ENCODE measurements around the gene UQCRQ.

The UQCRQ gene

GRCh38 chr5:132871459-132872284 lies 5.2 kb downstream of the UQCRQ start:
- DNase-seq: no peak

- DNase-seq: no peak
These were observed 6.3 kb downstream of the UQCRQ start for GRCh38 chr5:132872788-132873118.

- no peak for DNase-seq
These were observed 6.9 kb downstream of the UQCRQ start, which contains the start of gene LEAP2 for GRCh38 chr5:132873119-132873929. Gene LEAP2, plus strand, starts transcription at chr5:132873668. Its CDS starts 27 bp downstream, at chr5:132873695.

- no peak for DNase-seq
These were observed 7.5 kb downstream of the UQCRQ start for GRCh38 chr5:132873930-132874271.

DNA sequence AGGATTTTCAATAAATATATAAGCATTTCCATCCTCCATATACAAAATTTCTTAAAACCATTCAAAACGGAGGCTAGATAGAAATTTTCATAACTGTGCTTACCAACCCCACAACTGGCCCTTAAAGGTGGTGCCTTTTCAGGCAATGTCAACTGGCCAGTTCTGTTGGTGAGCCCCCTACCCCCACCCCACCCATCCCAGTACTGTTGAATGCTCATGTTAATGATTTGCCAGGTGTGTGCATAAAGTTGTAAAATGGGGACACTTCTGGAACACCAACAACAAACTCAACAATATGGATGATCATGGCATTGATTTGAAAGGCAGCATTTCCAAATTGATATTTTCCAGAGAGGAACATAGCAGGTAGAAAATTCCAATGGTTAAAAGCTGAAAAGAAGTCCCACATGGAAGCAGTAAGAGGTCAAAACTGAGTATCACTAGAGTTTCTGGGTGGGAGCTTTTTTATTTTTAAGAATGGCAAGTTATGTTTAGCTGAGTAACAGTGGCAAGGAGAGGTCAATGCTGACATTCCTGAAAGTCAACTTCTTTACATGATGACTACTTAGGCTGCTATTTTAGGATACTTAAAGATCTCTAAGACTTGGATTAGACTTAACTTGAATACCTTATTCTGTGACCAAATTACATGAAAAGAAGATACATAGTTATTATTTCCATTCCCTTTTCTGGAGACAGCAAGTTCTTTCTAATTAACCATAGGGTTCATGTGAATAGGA lies 9.7 kb downstream of the UQCRQ start:
- no peak for DNase-seq

DNA sequence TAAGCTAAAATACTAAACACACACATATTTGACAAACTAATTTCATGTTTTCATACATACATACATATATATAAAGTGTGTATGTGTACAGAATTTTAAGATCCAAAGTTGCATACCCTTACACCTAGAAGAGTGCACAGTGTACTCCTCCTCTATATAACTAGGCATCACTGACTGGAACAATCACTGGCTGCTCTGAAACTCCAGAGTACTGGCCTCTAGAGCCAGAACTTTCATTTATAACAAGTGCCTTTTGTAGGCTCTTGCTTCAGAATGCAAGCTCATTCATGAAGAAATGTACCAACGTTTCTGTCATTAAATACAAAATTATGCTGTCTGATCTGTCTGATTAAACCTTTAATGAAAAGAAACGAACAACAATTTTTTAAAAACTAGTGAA lies 11.0 kb downstream of the UQCRQ start:
- DNase-seq: no peak

DNA sequence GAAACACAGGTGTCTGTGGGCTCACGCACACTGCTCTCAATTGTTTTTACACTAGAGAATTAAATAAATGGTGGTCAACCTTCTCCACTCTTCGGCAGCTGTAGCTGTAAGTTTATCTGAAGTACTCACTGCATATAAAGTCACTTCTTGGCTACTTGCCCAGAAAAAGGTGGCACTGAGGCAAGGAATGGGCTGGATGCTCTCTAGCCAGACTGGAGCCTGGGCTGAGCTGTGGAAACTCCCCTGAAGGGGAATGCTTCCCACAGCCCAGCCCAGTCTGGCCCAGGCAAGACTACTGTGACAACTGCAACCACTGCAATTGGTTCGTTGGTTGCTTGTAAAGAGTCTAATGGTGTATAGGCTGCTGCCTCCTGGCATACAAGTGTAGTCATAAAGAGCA lies 11.5 kb downstream of the UQCRQ start:
- no peak for DNase-seq

- DNase-seq: no peak
These were observed 16.9 kb downstream of the UQCRQ start for GRCh38 chr5:132883261-132883834.

DNA sequence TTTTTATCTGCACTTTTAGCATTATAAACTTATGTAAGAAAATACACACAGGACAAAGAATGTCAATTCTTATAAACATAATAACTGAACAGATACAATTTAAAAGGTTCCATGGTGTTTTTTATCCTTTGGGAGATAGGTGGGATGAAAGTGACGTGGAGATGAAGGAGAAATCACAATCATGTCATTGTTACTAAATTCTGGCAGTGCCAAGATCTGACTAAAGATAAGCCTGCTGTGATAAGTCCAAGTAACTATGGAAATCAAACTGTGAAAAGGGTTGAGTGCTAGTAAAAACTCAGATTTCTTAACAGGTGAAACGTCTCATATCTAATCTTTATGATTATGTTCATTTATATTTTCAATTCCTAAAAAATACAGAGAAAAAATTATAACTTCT lies 18.1 kb downstream of the UQCRQ start:
- no peak for DNase-seq

- no peak for DNase-seq
These were observed 19.8 kb downstream of the UQCRQ start for GRCh38 chr5:132886064-132886823.

DNA sequence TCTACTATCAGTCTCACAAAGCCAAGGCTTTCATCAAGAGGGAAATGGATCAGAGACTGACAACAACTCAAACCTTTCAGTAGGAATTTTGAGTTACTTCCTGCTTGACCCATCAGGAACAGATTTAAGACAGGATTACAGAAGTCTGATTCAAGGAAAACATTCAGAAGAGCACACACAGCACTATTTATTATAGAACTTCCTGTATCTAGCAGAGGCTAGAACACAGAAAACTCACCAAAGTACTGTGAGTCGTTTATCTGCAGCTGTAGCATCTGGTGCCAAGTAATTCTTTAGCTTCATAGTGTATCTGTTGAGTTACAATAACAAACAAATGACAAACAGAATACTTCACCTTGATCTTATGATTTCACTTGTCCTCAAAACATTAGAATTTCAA lies 20.8 kb downstream of the UQCRQ start:
- DNase-seq: no peak

- no peak for DNase-seq
These were observed 23.1 kb downstream of the UQCRQ start for GRCh38 chr5:132889501-132889900.

- DNase-seq: no peak
These were observed 24.4 kb downstream of the UQCRQ start for GRCh38 chr5:132890817-132891216.

- DNase-seq: no peak
These were observed 29.4 kb downstream of the UQCRQ start for GRCh38 chr5:132895719-132896305.

- no peak for DNase-seq
These were observed 30.2 kb downstream of the UQCRQ start for GRCh38 chr5:132896685-132897084.

DNA sequence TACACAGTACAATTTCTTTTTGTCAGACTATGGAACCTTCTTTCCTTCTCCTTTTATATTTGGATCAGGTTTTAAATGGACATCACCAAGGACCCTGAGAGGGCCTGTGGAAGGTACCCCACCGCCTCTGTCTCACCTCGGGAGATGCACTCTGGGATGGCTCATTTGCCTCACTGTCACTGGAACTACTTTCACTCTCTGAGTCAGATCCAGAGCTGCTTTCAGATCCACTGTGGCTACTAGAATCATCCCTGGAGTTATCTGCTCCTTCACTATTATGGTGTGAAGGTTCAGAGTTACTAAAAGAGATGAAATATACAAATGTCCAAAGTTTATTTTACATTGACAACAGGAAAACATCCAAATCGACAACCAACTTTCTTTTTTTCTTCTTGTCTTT lies 31.7 kb downstream of the UQCRQ start:
- no peak for DNase-seq

GRCh38 chr5:132901036-132901435 lies 34.6 kb downstream of the UQCRQ start:
- DNase-seq: no peak

GRCh38 chr5:132901730-132902129 lies 35.3 kb downstream of the UQCRQ start:
- DNase-seq: no peak

GRCh38 chr5:132905938-132906337 lies 39.5 kb downstream of the UQCRQ start:
- DNase-seq: no peak

- no peak for DNase-seq
These were observed 40.7 kb downstream of the UQCRQ start for GRCh38 chr5:132907161-132907560.

DNA sequence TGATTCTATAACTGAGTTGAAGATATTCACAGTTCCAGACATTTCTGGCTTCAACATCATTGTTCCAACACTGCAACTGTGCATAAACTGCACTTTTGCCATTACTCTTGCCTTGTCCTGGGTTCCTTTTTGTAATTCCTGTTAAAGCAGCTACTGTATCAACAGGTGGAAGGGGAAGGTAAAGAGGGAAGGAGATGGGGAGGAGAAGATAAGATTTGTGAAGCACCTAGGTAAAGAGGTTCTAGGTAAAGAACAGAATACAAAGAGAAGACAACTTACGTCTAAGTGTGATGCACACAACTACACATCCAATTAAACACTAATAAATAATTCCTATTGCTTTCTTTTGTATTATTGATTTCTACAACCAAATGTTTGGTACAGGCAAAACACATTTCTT lies 43.3 kb downstream of the UQCRQ start:
- no peak for DNase-seq

DNA sequence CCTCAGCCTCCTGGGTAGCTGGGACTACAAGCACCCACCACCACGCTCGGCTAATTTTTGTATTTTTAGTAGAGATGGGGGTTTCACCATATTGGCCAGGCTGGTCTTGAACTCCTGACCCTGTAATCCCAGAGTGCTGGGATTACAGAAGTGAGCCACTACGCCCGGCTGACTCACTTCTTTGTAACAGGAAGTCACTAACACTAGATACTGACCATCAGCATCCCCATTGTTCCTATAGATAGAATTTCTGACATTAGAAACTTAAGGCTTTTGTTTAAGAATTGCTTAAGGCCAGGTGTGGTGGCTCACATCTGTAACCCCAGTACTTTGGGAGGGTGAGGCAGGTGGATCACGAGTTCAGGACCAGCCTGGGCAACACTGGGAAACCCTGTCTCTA lies 49.2 kb downstream of the UQCRQ start:
- no peak for DNase-seq

Data from stimulated activated CD4-positive, alpha-beta T cell treated with anti-CD3 and anti-CD28 coated beads, Interleukin-1b, Interleukin-23, amount 100 ng/mL, for 48 hours (primary cell).